ENCODE data around the gene VPS51.

DNA sequence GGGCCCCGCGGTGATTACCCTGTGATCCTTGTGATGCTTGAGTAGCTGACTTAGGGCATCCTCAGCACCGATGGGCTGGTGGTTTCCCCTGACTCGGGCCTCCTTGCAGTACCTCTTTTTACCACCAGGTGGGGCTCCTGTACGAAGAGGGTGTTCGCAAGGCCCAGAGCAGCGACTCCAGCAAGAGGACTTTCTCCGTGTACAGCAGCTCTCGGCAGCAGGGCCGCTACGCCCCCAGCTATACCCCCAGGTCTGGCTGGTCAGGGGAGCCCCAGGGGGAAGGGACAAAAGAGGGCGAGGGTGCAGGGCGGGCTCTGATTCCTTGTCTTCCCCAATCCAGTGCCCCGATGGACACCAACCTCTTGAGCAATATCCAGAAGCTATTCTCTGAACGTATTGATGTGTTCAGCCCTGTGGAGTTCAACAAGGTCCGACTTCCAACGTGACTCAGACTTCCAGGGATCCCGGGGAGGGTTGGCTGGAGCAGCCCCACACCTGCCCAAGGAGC is 14.4 kb downstream of the VPS51 start:
- TF ChIP-seq, protein P1, sequence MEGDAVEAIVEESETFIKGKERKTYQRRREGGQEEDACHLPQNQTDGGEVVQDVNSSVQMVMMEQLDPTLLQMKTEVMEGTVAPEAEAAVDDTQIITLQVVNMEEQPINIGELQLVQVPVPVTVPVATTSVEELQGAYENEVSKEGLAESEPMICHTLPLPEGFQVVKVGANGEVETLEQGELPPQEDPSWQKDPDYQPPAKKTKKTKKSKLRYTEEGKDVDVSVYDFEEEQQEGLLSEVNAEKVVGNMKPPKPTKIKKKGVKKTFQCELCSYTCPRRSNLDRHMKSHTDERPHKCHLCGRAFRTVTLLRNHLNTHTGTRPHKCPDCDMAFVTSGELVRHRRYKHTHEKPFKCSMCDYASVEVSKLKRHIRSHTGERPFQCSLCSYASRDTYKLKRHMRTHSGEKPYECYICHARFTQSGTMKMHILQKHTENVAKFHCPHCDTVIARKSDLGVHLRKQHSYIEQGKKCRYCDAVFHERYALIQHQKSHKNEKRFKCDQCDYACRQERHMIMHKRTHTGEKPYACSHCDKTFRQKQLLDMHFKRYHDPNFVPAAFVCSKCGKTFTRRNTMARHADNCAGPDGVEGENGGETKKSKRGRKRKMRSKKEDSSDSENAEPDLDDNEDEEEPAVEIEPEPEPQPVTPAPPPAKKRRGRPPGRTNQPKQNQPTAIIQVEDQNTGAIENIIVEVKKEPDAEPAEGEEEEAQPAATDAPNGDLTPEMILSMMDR (IDR thresholded peaks at IDR 0.05), result peak; percentile 96
- no peak for TF ChIP-seq ZFX (IDR thresholded peaks at IDR 0.05; ENCODE audit: borderline replicate concordance)
